Stomach (tissue), 4 donors: ENCODE data around the gene PRKCZ.

ENCODE experiments used
- CTCF ChIP-seq, 7 experiments: fragments of 450-650 bp in 4 of 7; fragments of 200-600 bp in 3 of 7; sonication (generic) in 3 of 7; IDR thresholded peaks; one replicate each; pipeline ENCODE4 v1.5.1; 2016 to 2019; ENCODE audit warnings: antibody characterized with exemption in 7 of 7, control low read depth in 2 of 7, mild to moderate bottlenecking in 1 of 7
- EP300 ChIP-seq: sonication (generic); formaldehyde crosslinking; IDR thresholded peaks from one replicate; pipeline ENCODE4 v1.6.1; 2017; ENCODE audit warnings: antibody characterized with exemption
- POLR2A ChIP-seq, 4 donors: fragments of 450-650 bp; IDR thresholded peaks; one replicate each; pipeline ENCODE4 v1.6.1; 2016; ENCODE audit warnings: antibody characterized with exemption in 4 of 4, control low read depth in 2 of 4, mild to moderate bottlenecking in 1 of 4, moderate library complexity in 1 of 4
- POLR2AphosphoS5 ChIP-seq, 3 donors: sonication (generic); formaldehyde crosslinking; IDR thresholded peaks; one replicate each; pipeline ENCODE4 v1.6.1; 2016; ENCODE audit warnings: antibody characterized with exemption in 3 of 3

GRCh38 chr1:2183937-2184334 is 133.7 kb downstream of the PRKCZ start:
- TF ChIP-seq CTCF (IDR thresholded peaks at IDR 0.05) (no peak), POLR2A (IDR thresholded peaks at IDR 0.05) (no peak), POLR2AphosphoS5 (IDR thresholded peaks at IDR 0.05) (no peak), EP300 (no peak)
